HUES48 (cell line): ENCODE results near the gene MAN2A1.
"Not testable (repeated sequence)": the region's sequence is repeated elsewhere in the genome, so short reads cannot be mapped to it uniquely, and the experiment has no call there.

ENCODE experiments used
- H3K27ac ChIP-seq: one replicate; pipeline ENCODE4 v1.7.0; 2013; ENCODE audit warnings: low read depth, low read length, inconsistent platforms
- H3K27me3 ChIP-seq: 2 replicates; pipeline ENCODE4 v1.6.1; 2013; ENCODE audit warnings: mild to moderate bottlenecking, low read length; ENCODE audit not compliant: control insufficient read depth, insufficient read depth
- H3K36me3 ChIP-seq: 2 replicates; pipeline ENCODE4 v1.6.1; 2013; ENCODE audit warnings: low read length; ENCODE audit not compliant: control insufficient read depth, insufficient read depth
- H3K4me1 ChIP-seq: 2 replicates; pipeline ENCODE4 v1.6.1; 2013; ENCODE audit warnings: mild to moderate bottlenecking, low read length; ENCODE audit not compliant: control insufficient read depth, insufficient read depth
- H3K4me3 ChIP-seq: 2 replicates; pipeline ENCODE4 v1.5.1; 2013; ENCODE audit warnings: mild to moderate bottlenecking, low read depth, low read length
- H3K9ac ChIP-seq: 2 replicates; pipeline ENCODE4 v1.6.1; 2013; ENCODE audit warnings: mild to moderate bottlenecking, low read depth, low read length, moderate library complexity
- H3K9me3 ChIP-seq: 2 replicates; pipeline ENCODE4 v1.6.1; 2013; ENCODE audit warnings: low read length; ENCODE audit not compliant: control insufficient read depth, insufficient read depth

The MAN2A1 gene

DNA sequence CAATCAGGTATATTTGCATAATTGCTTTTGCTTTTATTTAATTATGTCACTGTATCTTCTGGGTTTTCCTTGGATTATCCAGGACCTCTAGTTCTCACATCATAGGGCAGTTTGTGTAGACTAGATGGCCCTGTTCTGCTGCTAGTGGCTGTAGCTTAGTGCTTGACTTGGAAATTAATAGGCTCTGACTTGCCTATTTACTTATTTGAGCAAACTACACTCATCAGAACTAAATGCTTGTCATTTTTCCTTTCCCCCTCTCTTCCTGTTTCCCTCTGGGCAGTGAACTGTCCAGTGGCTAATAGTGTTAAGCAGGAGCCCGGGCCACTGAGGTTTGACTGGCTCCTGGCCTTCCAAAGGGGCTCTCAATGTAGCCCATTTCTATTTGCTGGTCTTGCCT, 135.7 kb downstream of the MAN2A1 start:
- Histone ChIP-seq H3K27ac (no peak overlapping the region), H3K36me3 (peaks cover 83% of the 10 kb centered on the region), H3K4me1 (no peaks in the 10 kb centered on the region), H3K27me3 (no peaks in the 10 kb centered on the region), H3K4me3 (no peak overlapping the region), H3K9ac (no peak overlapping the region), H3K9me3 (no peaks in the 10 kb centered on the region)

DNA sequence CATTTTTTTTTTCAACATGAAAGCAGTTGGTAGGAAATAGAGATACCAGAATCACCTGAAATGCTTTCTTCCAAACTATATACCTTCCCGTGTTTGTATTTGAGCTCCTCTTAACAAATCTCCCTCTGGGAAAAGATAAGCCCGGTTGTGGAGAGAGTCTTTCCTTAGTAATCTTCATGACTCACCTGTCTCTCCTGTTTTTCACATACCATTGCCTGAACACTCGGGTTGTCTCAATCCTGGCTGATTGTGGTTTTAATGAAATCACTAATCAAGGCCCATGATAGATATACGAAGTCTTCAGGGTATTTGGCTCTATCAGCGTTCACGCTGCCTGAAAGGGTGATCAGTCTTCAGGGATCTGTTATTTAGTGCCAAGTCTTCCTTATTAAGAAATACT, 136.7 kb downstream of the MAN2A1 start:
- H3K36me3 ChIP-seq: peaks cover 83% of the 10 kb centered on the region
- H3K9me3 ChIP-seq: no peaks in the 10 kb centered on the region
- no peak overlapping the region for H3K9ac ChIP-seq
- H3K4me1 ChIP-seq: no peaks in the 10 kb centered on the region
- H3K27me3 ChIP-seq: no peaks in the 10 kb centered on the region
- H3K4me3 ChIP-seq: no peak overlapping the region
- H3K27ac ChIP-seq: no peak overlapping the region

GRCh38 chr5:109829331-109829730, 139.6 kb downstream of the MAN2A1 start:
- no peak overlapping the region for H3K27ac ChIP-seq
- no peak overlapping the region for H3K9ac ChIP-seq
- H3K9me3 ChIP-seq: no peaks in the 10 kb centered on the region; the same call in 1 of the 2 replicates
- H3K4me1 ChIP-seq: no peaks in the 10 kb centered on the region
- no peak overlapping the region for H3K4me3 ChIP-seq
- peaks cover 71% of the 10 kb centered on the region for H3K36me3 ChIP-seq
- H3K27me3 ChIP-seq: no peaks in the 10 kb centered on the region

GRCh38 chr5:109830955-109831502, 141.3 kb downstream of the MAN2A1 start:
- Histone ChIP-seq H3K27ac (no peak overlapping the region), H3K27me3 (no peaks in the 10 kb centered on the region), H3K9me3 (no peaks in the 10 kb centered on the region; the same call in 1 of the 2 replicates), H3K36me3 (peaks cover 61% of the 10 kb centered on the region), H3K4me3 (no peak overlapping the region), H3K9ac (no peak overlapping the region), H3K4me1 (no peaks in the 10 kb centered on the region)

DNA sequence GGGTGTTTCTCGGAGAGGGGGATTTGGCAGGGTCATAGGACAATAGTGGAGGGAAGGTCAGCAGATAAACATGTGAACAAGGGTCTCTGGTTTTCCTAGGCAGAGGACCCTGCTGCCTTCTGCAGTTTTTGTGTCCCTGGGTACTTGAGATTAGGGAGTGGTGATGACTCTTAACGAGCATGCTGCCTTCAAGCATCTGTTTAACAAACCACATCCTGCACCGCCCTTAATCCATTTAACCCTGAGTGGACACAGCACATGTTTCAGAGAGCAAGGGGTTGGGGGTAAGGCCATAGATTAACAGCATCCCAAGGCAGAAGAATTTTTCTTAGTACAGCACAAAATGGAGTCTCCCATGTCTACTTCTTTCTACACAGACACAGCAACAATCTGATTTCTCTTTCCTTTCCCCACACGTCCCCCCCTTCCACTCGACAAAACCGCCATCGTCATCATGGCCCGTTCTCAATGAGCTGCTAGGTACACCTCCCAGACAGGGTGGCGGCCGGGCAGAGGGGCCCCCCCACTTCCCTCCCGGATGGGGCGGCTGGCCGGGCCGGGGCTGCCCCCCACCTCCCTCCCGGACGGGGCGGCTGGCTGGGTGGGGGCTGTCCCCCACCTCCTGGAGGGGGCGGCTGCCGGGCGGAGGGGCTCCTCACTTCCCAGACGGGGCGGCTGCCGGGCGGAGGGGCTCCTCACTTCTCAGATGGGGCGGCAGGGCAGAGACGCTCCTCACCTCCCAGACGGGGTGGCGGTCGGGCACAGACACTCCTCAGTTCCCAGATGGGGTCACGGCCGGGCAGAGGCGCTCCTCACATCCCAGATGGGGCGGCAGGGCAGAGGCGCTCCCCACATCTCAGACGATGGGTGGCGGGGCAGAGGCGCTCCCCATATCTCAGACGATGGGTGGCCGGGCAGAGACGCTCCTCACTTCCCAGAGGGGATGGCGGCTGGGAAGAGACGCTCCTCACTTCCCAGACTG, 142.8 kb downstream of the MAN2A1 start:
- not testable (repeated sequence) for H3K27ac ChIP-seq, H3K9me3 ChIP-seq, H3K27me3 ChIP-seq, H3K4me3 ChIP-seq, H3K9ac ChIP-seq
- H3K4me1 ChIP-seq: peaks cover 14% of the 10 kb centered on the region
- peaks cover 46% of the 10 kb centered on the region for H3K36me3 ChIP-seq

DNA sequence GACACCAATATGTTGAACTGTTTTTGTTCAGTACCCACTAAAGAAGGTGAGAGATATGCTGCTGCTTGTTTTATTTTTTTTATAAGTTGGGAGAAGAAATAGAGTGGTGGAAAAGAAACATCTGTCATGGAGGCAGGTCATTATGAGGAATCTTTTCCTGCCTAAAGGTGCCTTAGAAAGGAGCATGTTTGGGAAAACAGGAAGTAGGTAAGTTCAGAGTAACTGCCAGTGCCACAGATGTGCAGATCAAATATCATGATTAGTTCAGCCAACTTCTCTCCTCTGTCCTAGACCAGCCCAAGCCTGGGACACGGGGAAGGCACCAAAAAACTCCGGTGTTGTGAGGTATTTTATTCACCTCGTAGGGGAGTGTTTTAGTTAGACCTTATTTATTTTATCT, 144.2 kb downstream of the MAN2A1 start:
- no peak overlapping the region for H3K27ac ChIP-seq
- peaks cover 35% of the 10 kb centered on the region for H3K36me3 ChIP-seq
- peaks cover 29% of the 10 kb centered on the region for H3K4me1 ChIP-seq
- no peak overlapping the region for H3K4me3 ChIP-seq
- H3K9me3 ChIP-seq: no peaks in the 10 kb centered on the region; the same call in 1 of the 2 replicates
- H3K9ac ChIP-seq: no peak overlapping the region
- no peaks in the 10 kb centered on the region for H3K27me3 ChIP-seq

DNA sequence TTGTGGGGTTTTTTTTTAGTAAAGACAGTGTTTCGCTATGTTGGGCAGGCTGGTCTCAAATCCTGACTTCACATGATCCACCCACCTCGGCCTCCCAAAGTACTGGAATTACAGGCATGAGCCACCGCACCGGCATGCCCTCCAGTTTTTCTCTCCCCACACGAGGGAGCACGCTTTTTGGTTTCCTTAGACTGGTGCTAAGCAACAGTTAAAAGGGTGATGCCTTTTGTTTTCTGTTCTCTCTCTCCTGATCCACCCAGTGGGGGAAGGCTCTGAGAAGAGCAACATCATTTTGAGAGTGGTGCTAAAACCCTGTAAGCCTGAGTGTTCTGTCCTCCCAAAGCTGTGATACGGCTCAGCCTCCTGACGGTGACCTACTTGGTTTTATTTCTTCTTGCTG, 146.6 kb downstream of the MAN2A1 start:
- Histone ChIP-seq H3K9ac (no peak overlapping the region), H3K36me3 (peaks cover 28% of the 10 kb centered on the region), H3K9me3 (no peaks in the 10 kb centered on the region; the same call in 1 of the 2 replicates), H3K27me3 (no peaks in the 10 kb centered on the region), H3K4me1 (peaks cover 44% of the 10 kb centered on the region), H3K27ac (no peak overlapping the region), H3K4me3 (no peak overlapping the region)

GRCh38 chr5:109837231-109837861, 147.6 kb downstream of the MAN2A1 start:
- Histone ChIP-seq H3K9me3 (no peaks in the 10 kb centered on the region), H3K27ac (peak overlapping the region; percentile 87), H3K4me1 (peaks cover 44% of the 10 kb centered on the region), H3K9ac (peak overlapping the region; percentile 13; the same call in 1 of the 2 replicates), H3K27me3 (no peaks in the 10 kb centered on the region), H3K36me3 (peaks cover 35% of the 10 kb centered on the region), H3K4me3 (peak overlapping the region; percentile 3; the same call in 1 of the 2 replicates)

- H3K4me1 ChIP-seq: peaks cover 44% of the 10 kb centered on the region
- peaks cover 42% of the 10 kb centered on the region for H3K36me3 ChIP-seq
- H3K27ac ChIP-seq: peak overlapping the region; percentile 87
- H3K9me3 ChIP-seq: no peaks in the 10 kb centered on the region
- peak overlapping the region; percentile 13; the same call in 1 of the 2 replicates for H3K9ac ChIP-seq
- H3K27me3 ChIP-seq: no peaks in the 10 kb centered on the region
- peak overlapping the region; percentile 3; the same call in 1 of the 2 replicates for H3K4me3 ChIP-seq
Measured at GRCh38 chr5:109838157-109838556, 148.4 kb downstream of the MAN2A1 start.

GRCh38 chr5:109844148-109844547, 154.4 kb downstream of the MAN2A1 start:
- Histone ChIP-seq H3K27ac (no peak overlapping the region), H3K9me3 (no peaks in the 10 kb centered on the region), H3K27me3 (no peaks in the 10 kb centered on the region), H3K9ac (no peak overlapping the region), H3K4me3 (no peak overlapping the region), H3K4me1 (peaks cover 13% of the 10 kb centered on the region), H3K36me3 (peaks cover 83% of the 10 kb centered on the region)
